OCI-LY1 (cell line): ENCODE results near the gene MVB12B.

ENCODE experiments used
- EZH2 ChIP-seq: fragments of 200-600 bp; sonication (generic), shearing (Covaris generic); IDR thresholded peaks from 2 replicates; pipeline ENCODE4 v1.8.0; 2017; ENCODE audit warnings: borderline replicate concordance, mixed run types, mild to moderate bottlenecking, antibody characterized with exemption, low read length, moderate library complexity, mixed read lengths
- TF ChIP-seq, protein P1 (sequence below): fragments of 200-600 bp; sonication (generic), shearing (Covaris generic); IDR thresholded peaks from 2 replicates; pipeline ENCODE4 v1.5.1; 2017; ENCODE audit warnings: mild to moderate bottlenecking, antibody characterized with exemption, low read length, moderate library complexity, mixed read lengths

DNA sequence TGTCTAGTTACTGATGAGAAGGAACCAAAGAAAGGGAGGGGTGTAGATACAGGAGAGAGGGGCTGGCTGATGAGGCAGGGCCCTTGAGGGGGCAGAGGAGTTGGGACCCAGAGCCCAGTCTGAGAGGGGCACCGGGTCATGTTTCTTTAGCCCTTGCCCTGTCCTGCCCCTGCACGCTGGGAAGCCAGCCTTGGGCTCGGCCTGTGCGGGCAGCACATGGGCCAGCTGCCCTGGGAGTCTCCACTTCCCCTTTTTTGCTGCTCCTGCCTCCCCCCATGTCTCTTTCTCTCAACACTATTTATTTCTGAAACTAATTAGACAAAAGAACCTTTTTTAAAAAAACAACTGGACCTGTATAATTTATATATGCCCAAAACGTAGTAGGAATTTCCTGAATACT lies 20.5 kb downstream of the MVB12B start:
- TF ChIP-seq, protein P1, sequence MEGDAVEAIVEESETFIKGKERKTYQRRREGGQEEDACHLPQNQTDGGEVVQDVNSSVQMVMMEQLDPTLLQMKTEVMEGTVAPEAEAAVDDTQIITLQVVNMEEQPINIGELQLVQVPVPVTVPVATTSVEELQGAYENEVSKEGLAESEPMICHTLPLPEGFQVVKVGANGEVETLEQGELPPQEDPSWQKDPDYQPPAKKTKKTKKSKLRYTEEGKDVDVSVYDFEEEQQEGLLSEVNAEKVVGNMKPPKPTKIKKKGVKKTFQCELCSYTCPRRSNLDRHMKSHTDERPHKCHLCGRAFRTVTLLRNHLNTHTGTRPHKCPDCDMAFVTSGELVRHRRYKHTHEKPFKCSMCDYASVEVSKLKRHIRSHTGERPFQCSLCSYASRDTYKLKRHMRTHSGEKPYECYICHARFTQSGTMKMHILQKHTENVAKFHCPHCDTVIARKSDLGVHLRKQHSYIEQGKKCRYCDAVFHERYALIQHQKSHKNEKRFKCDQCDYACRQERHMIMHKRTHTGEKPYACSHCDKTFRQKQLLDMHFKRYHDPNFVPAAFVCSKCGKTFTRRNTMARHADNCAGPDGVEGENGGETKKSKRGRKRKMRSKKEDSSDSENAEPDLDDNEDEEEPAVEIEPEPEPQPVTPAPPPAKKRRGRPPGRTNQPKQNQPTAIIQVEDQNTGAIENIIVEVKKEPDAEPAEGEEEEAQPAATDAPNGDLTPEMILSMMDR: no peak
- no peak for TF ChIP-seq EZH2
